ENCODE data around the gene GPR156. TPM values are rescaled to one million over a fixed set of nuclear protein-coding genes. Genes with fewer than 3 reads are reported as not detected.

Gene GPR156
- total RNA-seq, 2 donors from 2014 or later: 0.46 to 3.0 TPM

DNA sequence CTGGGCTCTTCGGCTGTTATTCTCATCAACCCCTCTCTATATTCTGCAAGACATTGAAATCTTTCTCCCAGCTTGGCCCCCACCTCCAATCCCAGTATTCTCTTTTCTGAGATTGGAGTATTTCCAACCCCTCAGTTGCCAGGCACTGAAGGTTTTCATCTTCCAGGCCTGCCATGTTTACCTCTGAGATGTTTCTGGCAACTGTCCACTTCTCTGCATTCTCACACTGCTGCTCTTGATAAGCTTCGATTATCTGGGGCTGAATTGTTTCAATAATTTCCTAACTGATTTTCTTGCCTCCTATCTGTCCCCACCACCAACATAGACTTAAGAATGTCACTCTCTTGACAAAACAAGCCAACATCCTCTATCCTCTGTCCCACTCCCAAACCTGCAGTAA is 1.4 kb upstream of the GPR156 start:
- H3K36me3 ChIP-seq: no peaks in the 10 kb centered on the region
- WGBS: 84% methylated on average over 2 of the region's 2 CpGs
- intact Hi-C loops (cut with DNase I): no loop called here
- DNase-seq (ENCODE audit: low spot score): no peak
- no peak overlapping the region for H3K27ac ChIP-seq
- no peak for TF ChIP-seq CTCF (IDR thresholded peaks at IDR 0.05)
- no peak for TF ChIP-seq POLR2AphosphoS5 (IDR thresholded peaks at IDR 0.05)
- no peak for TF ChIP-seq POLR2A (IDR thresholded peaks at IDR 0.05)
- no peaks in the 10 kb centered on the region for H3K27me3 ChIP-seq (replicated peaks; ENCODE audit: insufficient read depth)
- H3K9me3 ChIP-seq: no peaks in the 10 kb centered on the region
- H3K4me3 ChIP-seq: no peak overlapping the region
- no peaks in the 10 kb centered on the region for H3K4me1 ChIP-seq (replicated peaks)

DNA sequence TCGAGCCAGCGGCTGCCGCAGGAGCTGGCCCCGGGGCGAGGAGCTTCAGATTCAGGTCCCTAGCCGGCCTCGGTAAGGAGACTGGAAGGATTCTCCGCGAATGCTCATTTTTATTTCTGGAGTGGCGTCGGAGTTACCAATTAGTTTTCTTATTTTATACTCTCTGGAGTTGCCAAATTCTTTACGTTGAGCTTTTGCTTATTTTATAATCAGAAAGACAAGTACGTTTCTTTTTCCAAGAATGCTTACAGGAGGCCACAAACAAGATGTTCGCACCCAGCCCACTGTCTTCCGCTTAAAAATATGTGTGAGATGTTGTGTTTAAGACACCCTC is 453 bp upstream of the GPR156 start:
- Histone ChIP-seq H3K9me3 (no peaks in the 10 kb centered on the region), H3K36me3 (no peaks in the 10 kb centered on the region), H3K27ac (no peak overlapping the region), H3K4me1 (replicated peaks) (no peaks in the 10 kb centered on the region), H3K27me3 (replicated peaks; ENCODE audit: insufficient read depth) (no peaks in the 10 kb centered on the region), H3K4me3 (peak overlapping the region; percentile 42 to 44)
- intact Hi-C loops (cut with DNase I): no loop called here
- TF ChIP-seq POLR2AphosphoS5 (IDR thresholded peaks at IDR 0.05) (no peak), CTCF (IDR thresholded peaks at IDR 0.05) (no peak), POLR2A (IDR thresholded peaks at IDR 0.05) (no peak)
- WGBS: 27% methylated on average over 15 of the region's 15 CpGs
- DNase-seq (ENCODE audit: low spot score): no peak

GRCh38 chr3:120281261-120281660 is 3.8 kb downstream of the GPR156 start:
- Histone ChIP-seq H3K36me3 (no peaks in the 10 kb centered on the region), H3K4me1 (replicated peaks) (no peaks in the 10 kb centered on the region), H3K9me3 (no peaks in the 10 kb centered on the region), H3K27ac (no peak overlapping the region), H3K4me3 (no peak overlapping the region), H3K27me3 (replicated peaks; ENCODE audit: insufficient read depth) (no peaks in the 10 kb centered on the region)
- intact Hi-C loops (cut with DNase I): no loop called here
- WGBS: 97% methylated on average over 3 of the region's 3 CpGs
- TF ChIP-seq CTCF (IDR thresholded peaks at IDR 0.05): no peak
- no peak for DNase-seq (ENCODE audit: low spot score)

DNA sequence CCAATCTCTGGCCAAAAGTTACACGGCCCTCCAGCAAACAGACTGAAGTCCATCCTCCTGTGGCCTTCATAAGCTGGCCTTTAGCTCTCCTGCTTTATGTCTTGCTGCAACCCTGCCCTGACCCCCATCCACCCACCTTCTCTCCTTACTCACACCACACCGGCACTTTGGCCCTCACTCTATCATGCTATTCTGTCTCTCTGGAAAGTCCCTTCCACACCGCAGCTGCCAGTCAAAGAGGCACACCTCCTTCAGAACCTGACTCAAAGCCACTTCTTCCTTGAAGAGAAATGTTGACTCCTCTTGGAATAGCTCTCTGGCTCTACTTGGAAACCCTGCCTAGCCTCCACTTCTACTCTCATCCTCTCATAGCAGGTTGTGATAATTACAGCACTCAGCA is 4.5 kb downstream of the GPR156 start:
- Histone ChIP-seq H3K4me1 (replicated peaks) (no peaks in the 10 kb centered on the region), H3K36me3 (no peaks in the 10 kb centered on the region), H3K4me3 (no peak overlapping the region), H3K27ac (no peak overlapping the region), H3K9me3 (no peaks in the 10 kb centered on the region), H3K27me3 (replicated peaks; ENCODE audit: insufficient read depth) (no peaks in the 10 kb centered on the region)
- no peak for TF ChIP-seq CTCF (IDR thresholded peaks at IDR 0.05)
- no peak for TF ChIP-seq POLR2A (IDR thresholded peaks at IDR 0.05)
- intact Hi-C loops (cut with DNase I): no loop called here
- WGBS: 82% methylated on average over 3 of the region's 3 CpGs
- no peak for DNase-seq (ENCODE audit: low spot score)

DNA sequence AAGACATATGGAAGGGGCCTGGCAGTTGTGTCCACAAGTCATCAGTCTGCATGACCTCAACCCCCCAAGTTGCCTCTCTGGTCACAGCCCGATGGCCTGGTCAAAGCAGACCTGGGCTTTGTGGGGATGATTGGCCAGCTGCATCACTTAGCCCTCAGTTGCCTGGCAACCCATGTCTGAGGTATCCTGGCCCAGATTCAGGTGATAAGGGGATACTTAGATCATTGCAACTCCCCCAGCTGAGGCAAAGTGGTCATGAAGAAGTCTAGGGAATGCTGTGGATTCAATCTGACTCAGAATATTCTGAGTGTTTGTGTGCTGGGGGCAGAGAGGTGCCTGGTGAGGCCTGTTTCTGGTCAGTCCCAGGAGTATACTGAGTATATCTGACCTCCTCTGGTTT is 5.0 kb downstream of the GPR156 start:
- no peak for DNase-seq (ENCODE audit: low spot score)
- TF ChIP-seq CTCF (IDR thresholded peaks at IDR 0.05) (no peak), POLR2AphosphoS5 (IDR thresholded peaks at IDR 0.05) (no peak)
- Histone ChIP-seq H3K4me1 (replicated peaks) (no peaks in the 10 kb centered on the region), H3K27ac (no peak overlapping the region), H3K36me3 (no peaks in the 10 kb centered on the region), H3K4me3 (no peak overlapping the region), H3K9me3 (no peaks in the 10 kb centered on the region), H3K27me3 (replicated peaks; ENCODE audit: insufficient read depth) (no peaks in the 10 kb centered on the region)
- intact Hi-C loops (cut with DNase I): no loop called here
- 79% methylated on average over 1 of the region's 1 CpG for WGBS
